HL-60 (cell line): ENCODE measurements around the gene KIAA0232.

Experiments used
- TF ChIP-seq, protein P1 (sequence below): IDR thresholded peaks from one replicate; pipeline ENCODE4 v1.5.1; 2011; ENCODE audit warnings: low read length, control low read depth, inconsistent platforms; ENCODE audit not compliant: insufficient read depth
- TF ChIP-seq, protein P2 (sequence below): IDR thresholded peaks from 2 replicates; pipeline ENCODE4 v1.6.1; 2012; ENCODE audit warnings: low read depth; ENCODE audit not compliant: insufficient replicate concordance

GRCh38 chr4:6753891-6754290, 28.6 kb upstream of the KIAA0232 start:
- TF ChIP-seq, protein P1, sequence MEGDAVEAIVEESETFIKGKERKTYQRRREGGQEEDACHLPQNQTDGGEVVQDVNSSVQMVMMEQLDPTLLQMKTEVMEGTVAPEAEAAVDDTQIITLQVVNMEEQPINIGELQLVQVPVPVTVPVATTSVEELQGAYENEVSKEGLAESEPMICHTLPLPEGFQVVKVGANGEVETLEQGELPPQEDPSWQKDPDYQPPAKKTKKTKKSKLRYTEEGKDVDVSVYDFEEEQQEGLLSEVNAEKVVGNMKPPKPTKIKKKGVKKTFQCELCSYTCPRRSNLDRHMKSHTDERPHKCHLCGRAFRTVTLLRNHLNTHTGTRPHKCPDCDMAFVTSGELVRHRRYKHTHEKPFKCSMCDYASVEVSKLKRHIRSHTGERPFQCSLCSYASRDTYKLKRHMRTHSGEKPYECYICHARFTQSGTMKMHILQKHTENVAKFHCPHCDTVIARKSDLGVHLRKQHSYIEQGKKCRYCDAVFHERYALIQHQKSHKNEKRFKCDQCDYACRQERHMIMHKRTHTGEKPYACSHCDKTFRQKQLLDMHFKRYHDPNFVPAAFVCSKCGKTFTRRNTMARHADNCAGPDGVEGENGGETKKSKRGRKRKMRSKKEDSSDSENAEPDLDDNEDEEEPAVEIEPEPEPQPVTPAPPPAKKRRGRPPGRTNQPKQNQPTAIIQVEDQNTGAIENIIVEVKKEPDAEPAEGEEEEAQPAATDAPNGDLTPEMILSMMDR = no peak
- TF ChIP-seq, protein P2, sequence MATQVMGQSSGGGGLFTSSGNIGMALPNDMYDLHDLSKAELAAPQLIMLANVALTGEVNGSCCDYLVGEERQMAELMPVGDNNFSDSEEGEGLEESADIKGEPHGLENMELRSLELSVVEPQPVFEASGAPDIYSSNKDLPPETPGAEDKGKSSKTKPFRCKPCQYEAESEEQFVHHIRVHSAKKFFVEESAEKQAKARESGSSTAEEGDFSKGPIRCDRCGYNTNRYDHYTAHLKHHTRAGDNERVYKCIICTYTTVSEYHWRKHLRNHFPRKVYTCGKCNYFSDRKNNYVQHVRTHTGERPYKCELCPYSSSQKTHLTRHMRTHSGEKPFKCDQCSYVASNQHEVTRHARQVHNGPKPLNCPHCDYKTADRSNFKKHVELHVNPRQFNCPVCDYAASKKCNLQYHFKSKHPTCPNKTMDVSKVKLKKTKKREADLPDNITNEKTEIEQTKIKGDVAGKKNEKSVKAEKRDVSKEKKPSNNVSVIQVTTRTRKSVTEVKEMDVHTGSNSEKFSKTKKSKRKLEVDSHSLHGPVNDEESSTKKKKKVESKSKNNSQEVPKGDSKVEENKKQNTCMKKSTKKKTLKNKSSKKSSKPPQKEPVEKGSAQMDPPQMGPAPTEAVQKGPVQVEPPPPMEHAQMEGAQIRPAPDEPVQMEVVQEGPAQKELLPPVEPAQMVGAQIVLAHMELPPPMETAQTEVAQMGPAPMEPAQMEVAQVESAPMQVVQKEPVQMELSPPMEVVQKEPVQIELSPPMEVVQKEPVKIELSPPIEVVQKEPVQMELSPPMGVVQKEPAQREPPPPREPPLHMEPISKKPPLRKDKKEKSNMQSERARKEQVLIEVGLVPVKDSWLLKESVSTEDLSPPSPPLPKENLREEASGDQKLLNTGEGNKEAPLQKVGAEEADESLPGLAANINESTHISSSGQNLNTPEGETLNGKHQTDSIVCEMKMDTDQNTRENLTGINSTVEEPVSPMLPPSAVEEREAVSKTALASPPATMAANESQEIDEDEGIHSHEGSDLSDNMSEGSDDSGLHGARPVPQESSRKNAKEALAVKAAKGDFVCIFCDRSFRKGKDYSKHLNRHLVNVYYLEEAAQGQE = no peak
